ENCODE data around the gene SMURF1. TPM values are rescaled to one million over a fixed set of nuclear protein-coding genes. Genes with fewer than 3 reads are reported as not detected.

Gene SMURF1
- total and polyA plus RNA-seq, 10 donors = 2.5 to 29.0 (median 21.0) TPM

GRCh38 chr7:99124751-99125504 lies 19.0 kb downstream of the SMURF1 start:
- Histone ChIP-seq H3K27me3 (replicated peaks in 1 of 7) (no peaks in the 10 kb centered on the region), H3K27ac (no peak overlapping the region), H3K4me3 (no peak overlapping the region), H3K36me3 (peaks cover 0 to 5% (median 0%) of the 10 kb centered on the region in 6 donors), H3K9me3 (no peaks in the 10 kb centered on the region), H3K4me1 (peaks cover 21 to 93% (median 53%) of the 10 kb centered on the region in 6 donors)
- TF ChIP-seq POLR2AphosphoS5 (IDR thresholded peaks at IDR 0.05) (no peak), POLR2A (IDR thresholded peaks at IDR 0.05) (no peak), CTCF (IDR thresholded peaks at IDR 0.05 in 8 of 11, conservative IDR thresholded peaks at IDR 0.05 in 3 of 11) (no peak)
- no peak for DNase-seq
- 85 to 97% (median 93%) methylated on average over 3 of the region's 3 CpGs for WGBS, 5 donors
- intact Hi-C loops (cut with DNase I; ENCODE audit: low total_unique reads) = no loop called here

GRCh38 chr7:99124236-99124635 lies 19.7 kb downstream of the SMURF1 start:
- Histone ChIP-seq H3K9me3 (no peaks in the 10 kb centered on the region), H3K36me3 (peaks cover 0 to 7% (median 0%) of the 10 kb centered on the region in 6 donors), H3K4me3 (no peak overlapping the region), H3K27me3 (replicated peaks in 1 of 7) (no peaks in the 10 kb centered on the region), H3K27ac (peak overlapping the region in 1 of 8 donors; percentile 28), H3K4me1 (peaks cover 21 to 93% (median 58%) of the 10 kb centered on the region in 6 donors)
- intact Hi-C loops (cut with DNase I; ENCODE audit: low total_unique reads) = no loop called here
- no peak for DNase-seq
- WGBS, 5 donors = 86 to 95% (median 89%) methylated on average over 4 of the region's 4 CpGs
- TF ChIP-seq POLR2AphosphoS5 (IDR thresholded peaks at IDR 0.05) (no peak), CTCF (IDR thresholded peaks at IDR 0.05 in 8 of 11, conservative IDR thresholded peaks at IDR 0.05 in 3 of 11) (no peak), POLR2A (IDR thresholded peaks at IDR 0.05) (no peak)

GRCh38 chr7:99123571-99124033 lies 20.3 kb downstream of the SMURF1 start:
- Histone ChIP-seq H3K36me3 (peaks cover 0 to 7% (median 0%) of the 10 kb centered on the region in 6 donors), H3K4me3 (no peak overlapping the region), H3K27me3 (replicated peaks in 1 of 7) (no peaks in the 10 kb centered on the region), H3K9me3 (no peaks in the 10 kb centered on the region), H3K4me1 (peaks cover 21 to 95% (median 62%) of the 10 kb centered on the region in 6 donors), H3K27ac (peak overlapping the region in 2 of 8 donors; percentile 28 to 32)
- 7 to 21% (median 11%) methylated on average over 1 of the region's 1 CpG for WGBS, 5 donors
- intact Hi-C loops (cut with DNase I; ENCODE audit: low total_unique reads) = no loop called here
- no peak for TF ChIP-seq CTCF (IDR thresholded peaks at IDR 0.05 in 8 of 11, conservative IDR thresholded peaks at IDR 0.05 in 3 of 11)
- no peak for DNase-seq

GRCh38 chr7:99122762-99123161 lies 21.1 kb downstream of the SMURF1 start:
- H3K4me1 ChIP-seq = peaks cover 21 to 96% (median 62%) of the 10 kb centered on the region in 6 donors
- 89 to 97% (median 95%) methylated on average over 6 of the region's 6 CpGs for WGBS, 5 donors

More at GRCh38 chr7:99122762-99123161, 21.1 kb downstream of the SMURF1 start:
- no peaks in the 10 kb centered on the region for H3K27me3 ChIP-seq (replicated peaks in 1 of 7)
- H3K36me3 ChIP-seq = peaks cover 0 to 7% (median 0%) of the 10 kb centered on the region in 6 donors
- no peak overlapping the region for H3K27ac ChIP-seq
- TF ChIP-seq POLR2AphosphoS5 (IDR thresholded peaks at IDR 0.05) (no peak), CTCF (IDR thresholded peaks at IDR 0.05 in 8 of 11, conservative IDR thresholded peaks at IDR 0.05 in 3 of 11) (no peak), POLR2A (IDR thresholded peaks at IDR 0.05) (no peak)
- H3K9me3 ChIP-seq = no peaks in the 10 kb centered on the region
- H3K4me3 ChIP-seq = no peak overlapping the region
- DNase-seq = no peak
- intact Hi-C loops (cut with DNase I; ENCODE audit: low total_unique reads) = no loop called here
